Measurements from ENCODE around the gene GFI1B.

GFI1B gene

GRCh38 chr9:132998831-132999635 is 20.5 kb downstream of the GFI1B start:
- no peak for TF ChIP-seq CTCF (conservative IDR thresholded peaks at IDR 0.05; ENCODE audit: low read length)
- no peak for DNase-seq (ENCODE audit: low read depth)
- H3K4me3 ChIP-seq (ENCODE audit: low read length): no peak overlapping the region

GRCh38 chr9:133002147-133003070 is 23.9 kb downstream of the GFI1B start:
- no peak for TF ChIP-seq CTCF (conservative IDR thresholded peaks at IDR 0.05; ENCODE audit: low read length)
- DNase-seq (ENCODE audit: low read depth): no peak
- no peak overlapping the region for H3K4me3 ChIP-seq (ENCODE audit: low read length)

- DNase-seq (ENCODE audit: low read depth): no peak
- no peak overlapping the region for H3K4me3 ChIP-seq (ENCODE audit: low read length)
- no peak for TF ChIP-seq CTCF (conservative IDR thresholded peaks at IDR 0.05; ENCODE audit: low read length)
These were observed 24.6 kb downstream of the GFI1B start for GRCh38 chr9:133003071-133003461.

GRCh38 chr9:133003671-133004090 is 25.2 kb downstream of the GFI1B start:
- H3K4me3 ChIP-seq (ENCODE audit: low read length): no peak overlapping the region
- DNase-seq (ENCODE audit: low read depth): no peak

GRCh38 chr9:133004091-133004998 is 25.9 kb downstream of the GFI1B start:
- H3K4me3 ChIP-seq (ENCODE audit: low read length): no peak overlapping the region
- TF ChIP-seq CTCF (conservative IDR thresholded peaks at IDR 0.05; ENCODE audit: low read length): no peak
- DNase-seq (ENCODE audit: low read depth): no peak

More at GRCh38 chr9:133003671-133004090, 25.2 kb downstream of the GFI1B start:
- no peak for TF ChIP-seq CTCF (conservative IDR thresholded peaks at IDR 0.05; ENCODE audit: low read length)

- no peak for TF ChIP-seq CTCF (conservative IDR thresholded peaks at IDR 0.05; ENCODE audit: low read length)
- DNase-seq (ENCODE audit: low read depth): no peak
- H3K4me3 ChIP-seq (ENCODE audit: low read length): no peak overlapping the region
These were observed 26.7 kb downstream of the GFI1B start for GRCh38 chr9:133004999-133005760.
